Measurements from ENCODE around the gene RASSF4.

RASSF4 gene, protein sequence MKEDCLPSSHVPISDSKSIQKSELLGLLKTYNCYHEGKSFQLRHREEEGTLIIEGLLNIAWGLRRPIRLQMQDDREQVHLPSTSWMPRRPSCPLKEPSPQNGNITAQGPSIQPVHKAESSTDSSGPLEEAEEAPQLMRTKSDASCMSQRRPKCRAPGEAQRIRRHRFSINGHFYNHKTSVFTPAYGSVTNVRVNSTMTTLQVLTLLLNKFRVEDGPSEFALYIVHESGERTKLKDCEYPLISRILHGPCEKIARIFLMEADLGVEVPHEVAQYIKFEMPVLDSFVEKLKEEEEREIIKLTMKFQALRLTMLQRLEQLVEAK

DNA sequence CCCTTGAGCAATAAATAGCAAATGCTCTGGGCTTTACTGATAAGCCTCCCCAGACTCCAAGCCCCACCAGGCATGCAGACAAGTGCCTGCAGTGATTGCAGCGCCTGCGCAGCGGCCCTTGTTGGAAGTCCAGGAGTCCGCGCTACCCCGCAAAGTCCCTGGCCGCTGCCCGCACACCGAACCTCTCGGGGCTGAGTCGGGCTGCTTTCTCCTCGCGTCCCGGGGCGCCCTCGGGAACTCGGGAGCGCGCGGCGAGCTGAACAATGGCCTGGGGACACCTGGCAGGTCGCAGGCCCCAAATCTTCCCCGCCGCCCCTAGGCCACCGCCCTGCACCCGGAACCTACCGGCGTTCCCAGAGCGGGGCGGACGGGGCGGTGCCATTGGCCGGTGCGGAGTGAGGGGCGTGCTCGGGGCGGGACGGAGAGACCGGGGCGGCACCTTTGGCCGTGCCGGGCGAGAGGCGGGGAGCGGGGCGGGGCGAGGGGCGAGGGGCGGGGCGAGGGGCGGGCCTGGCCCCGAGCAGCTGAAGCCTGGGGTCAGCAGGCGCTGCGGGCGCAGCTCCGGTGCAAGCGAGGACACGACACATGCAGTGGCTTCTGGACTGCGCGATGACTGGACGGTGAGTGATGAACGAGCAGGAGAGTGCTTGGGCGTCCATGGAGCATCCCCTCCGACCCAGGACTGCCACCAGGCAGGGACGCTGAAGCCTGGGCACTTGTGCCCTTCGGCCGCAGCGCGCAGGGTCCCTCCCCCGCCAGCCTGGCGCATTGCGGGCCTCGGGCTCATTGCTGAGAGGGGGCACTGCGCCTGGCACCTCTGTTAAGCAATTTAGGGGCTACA lies at the start of gene RASSF4:
Gene RASSF4 (plus strand): TSS at position 556 of the 841 bp plus-strand sequence. CDS start 10,401 bp downstream, outside the sequence.
- DNase-seq: peak; percentile 56

DNA sequence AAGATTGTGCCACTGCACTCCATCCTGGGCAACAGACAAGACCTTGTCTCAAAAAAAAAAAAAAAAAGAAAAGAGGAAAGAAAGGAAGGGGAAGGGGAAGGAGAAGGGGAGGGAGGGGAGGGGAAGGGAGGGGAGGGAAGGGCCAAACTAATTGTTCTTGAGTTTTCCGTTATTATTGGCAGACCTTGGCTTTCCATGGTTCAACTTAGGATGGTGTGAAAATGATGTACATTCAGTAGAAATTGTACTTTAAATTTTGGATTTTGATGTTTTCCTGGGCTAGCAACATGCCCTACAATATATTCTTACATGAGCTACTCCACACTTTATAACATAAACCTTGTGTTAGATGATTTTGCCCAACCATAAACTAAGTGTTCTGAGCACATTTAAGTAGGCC lies 49.7 kb upstream of the RASSF4 start:
- DNase-seq: no peak

DNA sequence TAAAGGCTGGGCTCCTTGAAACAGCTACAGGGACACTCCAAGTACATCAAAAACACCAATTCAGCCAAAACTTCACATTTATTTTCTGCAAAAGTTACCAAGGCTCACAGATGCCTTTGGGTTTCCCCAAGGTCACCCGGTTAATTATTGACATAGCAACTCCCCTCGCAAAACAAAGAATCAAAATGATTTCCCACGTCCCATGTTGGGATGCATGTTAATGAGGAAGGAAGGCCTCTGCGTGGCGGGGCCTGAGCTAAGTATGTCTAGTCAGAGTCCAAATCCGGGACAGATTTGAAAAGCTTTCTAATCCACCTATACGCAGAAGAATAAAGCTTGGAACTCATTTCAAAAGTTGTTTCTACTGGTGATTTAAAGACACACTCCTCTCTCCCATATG lies 49.0 kb upstream of the RASSF4 start:
- DNase-seq: no peak

DNA sequence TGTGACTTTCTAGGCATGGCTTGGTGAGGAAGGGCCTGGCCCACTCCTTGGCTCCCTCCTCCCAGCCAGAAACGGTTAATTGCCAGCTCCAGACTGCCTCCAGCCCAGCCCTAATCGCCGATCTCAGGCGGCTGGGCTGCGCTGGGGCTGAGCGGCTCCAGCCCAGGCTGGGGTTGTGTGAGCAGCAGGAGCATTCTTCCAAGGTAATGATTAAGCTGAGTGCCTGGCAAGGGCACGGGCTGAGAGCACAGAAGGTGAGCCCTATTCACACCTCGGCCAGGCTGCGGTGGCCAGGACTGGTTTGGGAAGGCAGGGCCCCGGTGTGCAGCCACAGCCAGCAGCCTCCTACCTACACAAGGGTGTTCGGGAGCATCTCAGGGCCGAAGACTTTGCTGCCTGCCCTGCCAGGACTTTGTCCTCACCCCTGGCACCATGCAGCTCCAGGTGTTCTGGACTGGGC lies 48.5 kb upstream of the RASSF4 start, which contains the start of gene TMEM72:
Gene TMEM72 (plus strand): TSS at position 257 of the 460 bp plus-strand sequence. CDS start 176 bp downstream, at position 433.
- DNase-seq: no peak

DNA sequence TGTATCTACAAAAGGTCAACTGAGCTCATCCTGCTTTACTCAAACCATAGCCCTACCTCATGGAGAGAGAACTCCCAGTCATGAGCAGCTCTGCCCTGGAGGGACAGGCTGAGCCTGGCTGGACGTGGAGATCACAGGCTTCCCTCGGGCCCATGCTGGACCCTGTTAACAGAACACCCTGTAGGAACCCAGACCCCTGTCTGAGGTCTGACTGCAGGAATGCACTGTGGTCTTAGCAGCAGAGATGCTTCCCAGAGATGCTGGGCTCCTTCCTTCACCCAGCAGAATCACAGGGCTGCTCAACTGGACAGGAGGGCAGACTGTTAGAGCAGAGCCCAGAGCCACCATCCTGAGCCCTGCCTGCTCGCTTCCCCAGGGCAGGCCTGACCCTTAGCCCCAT lies 47.7 kb upstream of the RASSF4 start:
- no peak for DNase-seq

DNA sequence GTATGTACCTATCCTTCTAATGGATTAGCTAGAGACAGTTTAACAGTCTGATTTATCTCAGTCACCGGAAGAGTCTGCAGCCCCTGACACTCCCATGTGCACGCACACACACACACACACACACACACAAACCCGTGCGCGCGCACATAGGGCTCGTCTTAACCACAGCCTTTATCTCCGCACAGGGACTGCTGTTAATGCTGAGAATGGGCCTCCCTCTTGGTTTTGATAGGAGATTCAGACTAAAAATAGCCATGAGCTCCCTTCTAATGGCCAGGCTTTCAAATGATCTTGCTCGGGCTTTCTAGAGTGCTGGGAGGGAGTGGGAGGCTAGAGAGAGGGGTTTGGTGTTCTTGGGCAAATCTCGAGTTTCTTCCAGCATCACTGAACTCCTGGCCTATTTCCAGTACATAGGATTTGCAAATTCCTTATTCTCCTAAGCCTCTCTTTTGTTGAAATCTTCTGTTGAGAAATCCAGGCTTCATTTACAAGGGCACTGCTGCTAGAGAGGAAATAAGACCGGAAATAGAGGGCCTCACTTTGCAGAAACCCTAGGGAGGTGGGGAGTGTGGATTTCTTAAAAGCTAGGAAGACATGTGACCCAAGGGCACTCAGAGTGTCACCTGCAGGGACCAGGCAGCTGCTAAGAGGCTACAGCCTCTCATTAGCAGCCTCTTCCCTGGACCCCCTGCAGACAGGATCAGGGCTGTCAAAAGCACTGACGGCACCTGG lies 46.1 kb upstream of the RASSF4 start:
- no peak for DNase-seq

DNA sequence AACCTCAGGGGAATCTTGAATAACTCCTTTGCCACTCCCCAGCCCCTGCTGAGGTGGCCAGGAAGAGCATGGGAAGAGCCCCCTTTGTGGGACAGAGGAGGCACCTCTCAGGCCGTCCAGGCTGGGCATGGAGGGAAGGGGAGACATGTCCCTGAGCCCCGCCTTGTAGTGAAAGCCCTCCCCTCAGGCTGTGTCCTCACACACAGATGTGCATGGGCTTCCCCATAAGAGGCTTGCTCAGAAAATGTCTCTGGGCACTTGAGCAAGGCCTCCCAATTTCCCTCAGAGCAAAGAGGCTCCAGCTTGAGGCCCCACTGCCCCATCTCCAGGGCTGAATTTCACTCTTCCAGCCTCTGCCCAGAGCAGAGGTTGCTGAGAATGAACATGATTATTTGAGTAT lies 44.7 kb upstream of the RASSF4 start:
- no peak for DNase-seq

DNA sequence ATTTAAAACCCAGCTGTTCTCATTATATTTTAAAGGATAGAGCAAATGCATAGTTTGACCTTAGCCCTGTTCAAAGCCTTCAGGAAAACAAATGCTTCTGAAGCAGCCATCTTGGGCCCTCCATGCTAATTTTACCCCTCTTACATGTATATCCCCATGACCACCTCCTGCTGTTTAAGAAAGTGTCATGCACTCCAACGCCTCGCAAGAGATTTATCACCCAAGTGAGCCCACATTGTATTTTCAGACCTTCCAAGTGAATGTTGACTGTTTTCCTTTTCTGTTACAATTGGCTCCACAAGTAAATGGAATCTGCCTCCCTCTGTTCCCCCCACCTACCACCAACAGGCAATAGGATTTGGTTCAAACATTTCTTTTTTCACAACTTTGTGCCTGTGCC lies 43.2 kb upstream of the RASSF4 start:
- DNase-seq: no peak

DNA sequence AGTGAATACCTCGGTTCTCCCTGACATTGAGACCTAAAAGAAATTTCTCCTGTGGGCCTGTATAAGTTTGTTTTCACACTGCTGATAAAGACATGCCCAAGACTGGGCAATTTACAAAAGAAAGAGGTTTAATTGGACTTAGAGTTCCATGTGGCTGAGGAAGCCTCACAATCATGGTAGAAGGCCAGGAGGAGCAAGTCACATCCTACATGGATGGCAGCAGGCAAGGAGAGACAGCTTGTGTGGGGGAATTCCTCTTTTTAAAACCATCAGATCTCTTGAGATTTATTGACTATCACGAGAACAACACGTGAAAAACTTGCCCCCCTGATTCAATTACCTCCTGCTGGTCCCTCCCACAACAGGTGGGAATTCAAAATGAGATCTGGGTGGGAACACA lies 41.8 kb upstream of the RASSF4 start:
- no peak for DNase-seq

DNA sequence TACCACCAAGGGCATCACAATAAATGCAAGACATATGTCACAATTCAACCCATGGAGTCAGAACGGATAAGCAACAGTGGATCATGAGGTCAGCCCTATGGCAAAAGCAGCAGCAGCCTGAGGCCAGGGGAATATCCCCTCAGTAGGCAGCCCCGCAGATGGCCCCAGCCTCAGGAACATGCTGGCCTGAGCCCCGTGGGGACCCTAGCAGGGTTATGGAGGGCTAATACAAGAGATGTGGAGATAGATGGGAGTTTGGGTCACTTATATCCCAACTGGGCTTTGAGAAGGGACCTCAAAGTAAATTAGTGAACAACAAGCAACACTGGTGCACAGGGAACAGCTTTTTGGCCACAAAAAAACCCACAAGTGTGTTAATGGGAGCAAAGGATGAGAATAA lies 39.4 kb upstream of the RASSF4 start:
- DNase-seq: no peak

DNA sequence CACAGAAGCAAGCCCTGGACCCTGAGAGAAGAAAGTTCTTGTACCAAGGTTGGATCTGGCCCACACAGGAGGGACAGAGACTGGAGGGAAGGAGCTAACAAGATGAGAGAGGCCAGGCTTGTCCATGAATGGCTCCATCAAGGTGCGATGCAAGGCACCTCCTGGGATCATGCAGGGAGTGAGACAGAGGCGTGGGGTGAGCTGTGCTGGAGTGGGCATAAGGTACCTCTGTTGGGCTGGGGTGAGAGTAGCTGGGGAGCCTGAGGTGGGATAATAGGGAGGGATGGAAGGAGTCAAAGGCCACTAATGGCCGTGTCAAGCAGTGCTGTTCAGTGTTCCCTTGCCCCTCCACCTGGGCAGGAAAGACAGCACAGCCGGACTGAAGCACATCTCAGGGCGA lies 38.5 kb upstream of the RASSF4 start:
- no peak for DNase-seq

DNA sequence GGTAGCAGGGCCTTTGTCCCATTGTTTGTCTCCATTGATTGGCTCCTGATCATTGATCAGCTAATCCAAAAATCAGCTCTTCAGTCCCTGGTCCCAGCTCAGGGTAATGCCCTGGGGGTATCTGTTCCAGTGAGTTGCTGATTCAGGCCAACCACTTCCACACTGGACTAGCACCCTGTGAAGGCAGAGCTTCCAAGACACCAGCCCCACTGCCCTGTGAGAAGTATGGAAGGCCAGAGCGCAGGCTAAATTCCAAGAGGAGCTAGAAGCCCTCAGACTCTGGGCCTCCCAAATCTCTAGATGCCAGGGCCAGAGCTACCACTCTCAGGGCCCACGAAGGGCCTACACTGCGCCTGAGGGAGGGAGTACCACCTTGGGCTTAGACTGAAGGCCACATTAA lies 38.1 kb upstream of the RASSF4 start:
- no peak for DNase-seq

DNA sequence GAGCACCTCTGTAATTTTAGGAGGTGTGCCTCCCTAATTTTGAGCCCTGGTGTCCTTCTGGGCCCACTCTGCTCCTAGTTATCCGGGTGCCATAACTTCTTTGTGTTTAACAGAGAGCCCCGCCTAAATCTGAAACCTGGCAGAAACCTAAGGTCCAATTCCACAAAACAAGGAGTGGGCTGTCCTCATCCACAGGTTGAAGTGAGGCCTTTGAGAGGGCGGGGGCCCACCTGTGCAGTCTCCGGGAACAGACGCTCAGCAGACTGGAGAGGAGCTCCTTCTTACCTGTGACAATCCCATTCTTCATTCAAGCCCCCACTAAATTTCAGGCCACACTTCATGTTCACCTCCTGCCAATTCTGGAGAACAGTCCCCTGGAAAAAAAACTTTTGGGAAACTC lies 37.6 kb upstream of the RASSF4 start:
- DNase-seq: no peak

DNA sequence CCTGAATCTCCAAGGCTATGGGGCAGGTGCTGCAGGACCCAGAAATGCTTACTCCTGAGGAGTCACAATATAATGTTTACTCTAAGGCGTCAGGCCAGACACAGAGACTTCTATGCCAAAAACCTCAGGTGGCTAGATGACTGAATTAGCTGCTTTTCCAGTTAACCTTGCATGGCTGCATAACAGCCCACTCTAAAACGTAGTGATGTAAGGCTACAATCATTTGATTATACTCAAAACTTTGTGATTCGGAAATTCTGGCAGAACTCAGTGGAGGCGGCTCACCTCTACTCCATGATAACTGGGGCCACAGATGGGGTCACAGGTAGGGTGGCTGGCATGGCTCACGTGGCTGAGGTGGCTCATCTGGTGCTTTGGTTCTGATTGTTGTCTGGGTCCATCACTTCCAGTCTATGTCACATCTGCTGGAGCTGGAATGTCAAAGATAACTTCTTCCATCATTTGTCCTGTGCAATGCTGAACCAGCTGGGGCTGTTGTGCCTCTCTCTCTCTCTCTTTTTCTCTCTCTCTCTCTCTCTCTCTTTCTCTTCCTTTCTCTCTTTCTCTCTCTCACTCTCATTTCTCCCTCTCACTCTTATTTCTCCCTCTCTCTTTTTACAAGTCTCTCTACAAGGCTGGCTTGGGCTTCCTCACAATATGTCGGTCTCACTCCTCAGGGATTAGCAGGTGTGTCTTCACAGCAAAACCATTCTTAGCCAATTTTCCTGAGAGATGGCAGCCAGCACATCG lies 36.6 kb upstream of the RASSF4 start:
- no peak for DNase-seq

DNA sequence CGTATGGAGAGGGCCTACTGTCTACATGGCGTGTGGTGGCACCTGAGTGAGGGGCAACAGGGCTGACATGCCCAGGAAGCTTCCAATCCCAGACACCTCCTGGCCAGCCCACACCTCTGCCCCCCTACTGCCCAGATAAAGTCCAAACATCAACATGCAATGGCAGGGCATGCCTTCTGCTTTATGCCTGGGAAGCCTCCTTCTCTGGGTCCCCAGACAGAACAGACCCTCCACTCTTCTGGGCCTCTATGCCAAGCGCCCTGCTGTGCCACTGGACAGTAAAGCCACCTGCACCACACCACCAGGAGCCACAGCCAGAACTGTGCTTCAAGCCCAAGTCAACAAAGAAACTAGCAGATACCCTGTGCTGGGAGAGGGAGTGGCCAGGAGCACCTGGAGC lies 36.0 kb upstream of the RASSF4 start:
- no peak for DNase-seq

DNA sequence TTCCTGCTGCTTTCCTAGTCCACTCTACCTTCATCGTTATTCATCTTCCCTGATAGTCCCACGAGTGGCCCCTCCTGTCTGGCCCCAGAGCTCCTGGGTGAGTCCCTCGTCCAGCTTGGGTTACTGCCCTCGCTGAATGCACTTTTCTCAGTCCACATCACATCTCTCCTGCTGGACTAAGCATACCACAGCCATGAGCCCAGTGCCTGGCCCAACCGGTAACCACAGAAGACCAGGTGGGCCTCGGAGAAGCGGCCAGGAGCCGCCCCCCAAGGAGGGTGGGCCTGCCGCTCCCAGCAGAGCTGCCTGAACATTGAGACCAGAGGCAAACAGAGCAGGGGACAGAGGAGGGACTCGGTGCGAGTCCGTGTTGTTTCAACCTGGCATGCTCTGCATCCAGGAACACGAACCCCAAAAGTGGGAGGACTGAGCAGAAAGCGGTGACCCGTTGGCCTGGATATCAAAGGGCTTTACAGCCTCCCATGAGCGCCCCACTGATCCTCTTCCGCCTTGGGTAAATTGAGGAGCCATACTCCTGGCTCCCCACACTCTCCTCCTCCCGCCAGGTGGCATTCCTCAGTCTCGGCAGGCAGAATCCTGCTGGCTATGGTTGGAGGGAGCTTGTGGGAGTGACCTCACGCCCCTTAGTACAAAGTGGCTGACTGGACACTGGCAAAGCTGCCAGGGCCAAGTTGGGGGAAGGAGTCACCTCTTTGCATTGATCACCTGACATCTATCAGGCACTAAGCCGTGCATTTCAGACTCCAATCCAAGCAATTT lies 35.2 kb upstream of the RASSF4 start:
- no peak for DNase-seq

DNA sequence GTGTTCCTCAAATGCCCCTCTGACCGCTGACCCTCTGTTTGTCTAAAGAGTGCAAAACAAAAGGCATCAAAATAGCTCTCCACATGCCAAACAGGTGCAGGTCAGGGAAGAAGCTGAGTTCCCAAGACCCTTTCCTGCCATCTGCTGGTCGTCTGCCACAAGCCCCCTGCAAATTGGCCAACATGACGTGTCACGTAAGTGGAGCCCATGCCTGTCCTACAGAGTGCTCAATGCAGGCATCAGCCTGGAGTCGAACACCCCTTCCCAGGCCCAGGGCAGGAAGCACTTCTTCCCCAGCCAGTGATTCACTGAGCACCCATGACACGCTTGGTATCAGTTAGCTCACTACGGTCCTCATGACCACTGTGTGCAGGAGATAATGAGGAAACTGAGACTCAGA lies 34.4 kb upstream of the RASSF4 start:
- no peak for DNase-seq

DNA sequence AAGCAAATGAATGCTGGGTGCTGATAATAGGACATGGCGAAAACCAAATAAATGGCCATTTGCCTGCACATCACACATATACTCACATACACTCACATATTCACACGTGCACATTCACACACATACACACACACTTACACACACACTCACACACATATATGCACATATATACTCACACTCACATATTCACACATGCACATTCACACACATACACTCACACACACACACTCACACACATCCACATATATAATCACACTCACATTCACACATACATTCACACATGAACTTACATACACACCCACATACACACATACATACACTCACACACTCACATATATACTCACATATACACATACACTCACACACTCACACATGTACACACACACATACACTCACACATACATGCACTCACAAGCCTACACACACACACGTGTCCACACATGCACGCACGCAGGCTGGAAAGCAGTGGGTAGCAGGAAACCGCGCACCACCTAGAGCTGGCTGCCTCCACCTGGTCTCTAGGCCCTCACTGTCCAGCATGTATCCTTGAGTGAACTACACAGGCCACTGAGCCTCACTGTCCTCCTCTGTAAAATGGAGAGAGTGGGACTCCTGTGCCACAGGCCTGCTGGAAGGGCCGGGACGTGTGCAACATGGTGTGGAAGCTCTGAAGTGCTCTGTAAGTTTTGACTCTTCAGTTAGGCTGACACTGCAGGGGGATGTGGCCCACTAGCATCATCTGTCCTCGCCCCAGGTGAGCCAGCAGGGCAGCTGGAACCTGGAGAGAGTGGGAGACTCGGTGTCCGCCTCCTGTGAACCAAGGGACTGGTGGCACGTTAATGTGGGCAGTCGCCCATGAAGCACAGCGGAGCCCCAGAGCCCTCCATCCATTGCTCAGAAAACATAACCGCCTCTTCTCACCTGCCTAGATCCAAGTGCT lies 33.5 kb upstream of the RASSF4 start:
- no peak for DNase-seq

DNA sequence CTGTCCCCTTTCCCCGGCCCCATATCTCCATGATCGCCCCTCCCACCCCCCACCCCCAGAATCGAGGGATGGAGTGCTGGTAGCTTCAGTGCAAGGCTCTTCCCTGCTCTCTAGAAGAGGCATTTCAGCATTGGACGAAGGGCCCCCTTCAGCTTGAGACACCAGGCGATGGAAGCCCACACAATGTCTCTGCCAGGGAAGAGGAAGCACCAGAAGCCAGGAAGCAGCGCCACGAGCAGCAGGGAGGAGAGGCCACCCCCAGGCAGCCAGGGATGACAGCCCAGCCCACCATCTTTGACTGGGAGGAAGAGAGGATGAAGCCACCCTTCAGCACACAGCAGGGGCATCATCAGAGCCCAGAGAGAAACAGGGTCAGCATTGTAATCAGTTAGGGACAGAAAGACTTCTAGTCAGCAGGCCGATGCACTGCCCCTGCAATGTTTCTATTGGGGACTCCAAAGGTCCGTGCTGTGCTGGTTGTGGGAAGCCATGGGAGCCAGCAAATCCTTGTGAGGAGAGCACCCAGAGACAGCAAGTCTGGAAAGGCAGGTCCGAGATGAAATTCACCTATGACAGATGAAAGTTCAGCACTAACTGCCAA lies 32.8 kb upstream of the RASSF4 start:
- DNase-seq: no peak

DNA sequence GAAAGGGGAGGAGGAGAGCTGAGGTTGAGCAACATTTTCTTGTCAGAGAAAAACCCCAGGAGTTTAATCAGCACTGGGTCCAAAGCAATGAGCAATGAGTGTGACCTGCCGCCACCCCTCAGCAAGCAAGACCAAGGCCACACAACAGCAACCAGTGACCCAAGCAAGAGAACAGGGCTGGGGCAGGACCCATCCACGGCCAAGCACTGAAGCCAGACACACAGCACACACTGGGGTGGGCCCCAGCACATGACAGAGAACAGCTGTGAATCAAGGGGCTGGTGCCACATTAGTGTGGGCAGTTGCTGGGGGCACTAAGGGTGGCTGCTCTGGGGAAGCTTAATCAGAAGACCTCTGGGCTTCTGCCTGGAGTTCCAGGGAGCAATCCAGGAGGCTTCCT lies 32.2 kb upstream of the RASSF4 start:
- DNase-seq: no peak
